ENCODE data around the gene CHST11.

- no peak for TF ChIP-seq CTCF (conservative IDR thresholded peaks at IDR 0.05 in 1 of 2, IDR thresholded peaks at IDR 0.05 in 1 of 2; ENCODE audit: extremely low read depth in 1 of 2, insufficient read depth in 1 of 2, low read depth in 1 of 2, low read length in 2 of 2)
- TF ChIP-seq EZH2 (IDR thresholded peaks at IDR 0.05; ENCODE audit: borderline replicate concordance, low read length): no peak
Observed at GRCh38 chr12:104436790-104437189, 20.0 kb upstream of the CHST11 start.
